Subcutaneous abdominal adipose tissue (tissue), 5 donors: ENCODE results near the gene SPPL2A.

Source experiments
- H3K27ac ChIP-seq: one replicate; pipeline ENCODE4 v1.7.0; 2013; ENCODE audit warnings: low read depth, mild to moderate bottlenecking, inconsistent platforms, low read length, moderate library complexity
- H3K27me3 ChIP-seq, 5 donors: one replicate each; pipeline ENCODE4 v1.7.0; 2013; ENCODE audit warnings: low read length in 5 of 5, inconsistent platforms in 1 of 5; ENCODE audit not compliant: control insufficient read depth in 5 of 5, insufficient read depth in 4 of 5
- H3K36me3 ChIP-seq, 5 donors: one replicate each; pipeline ENCODE4 v1.7.0; 2013; ENCODE audit warnings: low read length in 5 of 5; ENCODE audit not compliant: control insufficient read depth in 5 of 5, insufficient read depth in 5 of 5
- H3K4me1 ChIP-seq, 5 donors: one replicate each; pipeline ENCODE4 v1.7.0; 2013; ENCODE audit warnings: low read length in 5 of 5, mild to moderate bottlenecking in 3 of 5, moderate library complexity in 1 of 5; ENCODE audit not compliant: control insufficient read depth in 5 of 5, insufficient read depth in 5 of 5
- H3K4me3 ChIP-seq, 5 donors: one replicate each; pipeline ENCODE4 v1.7.0; 2013; ENCODE audit warnings: low read length in 5 of 5, low read depth in 1 of 5
- H3K9ac ChIP-seq, 5 donors: one replicate each; pipeline ENCODE4 v1.7.0; 2013; ENCODE audit warnings: low read length in 5 of 5, mild to moderate bottlenecking in 4 of 5, moderate library complexity in 3 of 5
- H3K9me3 ChIP-seq, 5 donors: one replicate each; pipeline ENCODE4 v1.7.0; 2013; ENCODE audit warnings: low read length in 5 of 5; ENCODE audit not compliant: control insufficient read depth in 5 of 5
- donor health status: healthy.
- donor health status: healthy.
- donor health status: healthy.
- donor health status: healthy.
- donor health status: healthy.

SPPL2A gene

GRCh38 chr15:50669611-50670010 is 95.9 kb downstream of the SPPL2A start:
- no peaks in the 10 kb centered on the region for H3K4me1 ChIP-seq
- H3K4me3 ChIP-seq: no peak overlapping the region
- no peaks in the 10 kb centered on the region for H3K27me3 ChIP-seq
- no peaks in the 10 kb centered on the region for H3K9me3 ChIP-seq
- H3K36me3 ChIP-seq: peaks cover 0 to 6% (median 2%) of the 10 kb centered on the region in 5 donors
- no peak overlapping the region for H3K9ac ChIP-seq
- H3K27ac ChIP-seq: no peak overlapping the region

GRCh38 chr15:50665938-50666337 is 99.6 kb downstream of the SPPL2A start:
- Histone ChIP-seq H3K9me3 (no peaks in the 10 kb centered on the region), H3K36me3 (peaks cover 0 to 7% (median 5%) of the 10 kb centered on the region in 5 donors)

GRCh38 chr15:50655555-50655954 is 110.0 kb downstream of the SPPL2A start:
- Histone ChIP-seq H3K27ac (no peak overlapping the region), H3K4me3 (no peak overlapping the region), H3K27me3 (no peaks in the 10 kb centered on the region), H3K9ac (no peak overlapping the region), H3K36me3 (peaks cover 13 to 49% (median 44%) of the 10 kb centered on the region in 5 donors), H3K9me3 (no peaks in the 10 kb centered on the region), H3K4me1 (no peaks in the 10 kb centered on the region)

More at GRCh38 chr15:50665938-50666337, 99.6 kb downstream of the SPPL2A start:
- Histone ChIP-seq H3K9ac (no peak overlapping the region), H3K4me1 (no peaks in the 10 kb centered on the region), H3K27ac (no peak overlapping the region), H3K27me3 (no peaks in the 10 kb centered on the region), H3K4me3 (no peak overlapping the region)

- H3K27me3 ChIP-seq: no peaks in the 10 kb centered on the region
- no peak overlapping the region for H3K4me3 ChIP-seq
- no peaks in the 10 kb centered on the region for H3K9me3 ChIP-seq
- no peak overlapping the region for H3K9ac ChIP-seq
- peaks cover 23 to 62% (median 56%) of the 10 kb centered on the region in 5 donors for H3K36me3 ChIP-seq
- H3K4me1 ChIP-seq: no peaks in the 10 kb centered on the region
- H3K27ac ChIP-seq: no peak overlapping the region
Measured at GRCh38 chr15:50653156-50653743, 112.3 kb downstream of the SPPL2A start.

GRCh38 chr15:50652671-50653070 is 112.8 kb downstream of the SPPL2A start:
- Histone ChIP-seq H3K27ac (no peak overlapping the region), H3K27me3 (no peaks in the 10 kb centered on the region), H3K36me3 (peaks cover 23 to 63% (median 58%) of the 10 kb centered on the region in 5 donors), H3K4me3 (no peak overlapping the region), H3K9me3 (no peaks in the 10 kb centered on the region), H3K9ac (no peak overlapping the region), H3K4me1 (no peaks in the 10 kb centered on the region)
